OCI-LY1 (cell line): ENCODE measurements around the gene ITCH.
"Not testable (repeated sequence)": the region's sequence is repeated elsewhere in the genome, so short reads cannot be mapped to it uniquely, and the experiment has no call there.

ENCODE experiments used
- EZH2 ChIP-seq: fragments of 200-600 bp; sonication (generic), shearing (Covaris generic); IDR thresholded peaks from 2 replicates; pipeline ENCODE4 v1.8.0; 2017; ENCODE audit warnings: borderline replicate concordance, mixed run types, mild to moderate bottlenecking, antibody characterized with exemption, low read length, moderate library complexity, mixed read lengths
- TF ChIP-seq, protein P1 (sequence below): fragments of 200-600 bp; sonication (generic), shearing (Covaris generic); IDR thresholded peaks from 2 replicates; pipeline ENCODE4 v1.5.1; 2017; ENCODE audit warnings: mild to moderate bottlenecking, antibody characterized with exemption, low read length, moderate library complexity, mixed read lengths

DNA sequence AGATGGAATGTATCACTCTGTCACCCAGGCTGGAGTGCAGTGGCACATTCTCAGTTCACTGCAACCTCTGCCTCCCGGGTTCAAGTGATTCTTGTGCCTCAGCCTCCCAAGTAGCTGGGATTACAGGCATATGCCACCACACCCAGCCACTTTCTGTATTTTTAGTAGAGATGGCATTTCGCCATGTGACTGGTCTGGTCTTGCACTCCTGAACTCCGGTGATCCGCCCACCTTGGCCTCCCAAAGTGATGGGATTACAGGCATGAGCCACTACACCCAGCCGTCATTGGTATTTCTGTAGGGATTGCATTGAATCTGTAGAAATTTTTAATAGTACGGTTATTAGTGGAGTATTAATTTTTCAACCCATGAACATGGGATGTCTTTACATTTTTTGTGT, 134.5 kb downstream of the ITCH start:
- TF ChIP-seq, protein P1, sequence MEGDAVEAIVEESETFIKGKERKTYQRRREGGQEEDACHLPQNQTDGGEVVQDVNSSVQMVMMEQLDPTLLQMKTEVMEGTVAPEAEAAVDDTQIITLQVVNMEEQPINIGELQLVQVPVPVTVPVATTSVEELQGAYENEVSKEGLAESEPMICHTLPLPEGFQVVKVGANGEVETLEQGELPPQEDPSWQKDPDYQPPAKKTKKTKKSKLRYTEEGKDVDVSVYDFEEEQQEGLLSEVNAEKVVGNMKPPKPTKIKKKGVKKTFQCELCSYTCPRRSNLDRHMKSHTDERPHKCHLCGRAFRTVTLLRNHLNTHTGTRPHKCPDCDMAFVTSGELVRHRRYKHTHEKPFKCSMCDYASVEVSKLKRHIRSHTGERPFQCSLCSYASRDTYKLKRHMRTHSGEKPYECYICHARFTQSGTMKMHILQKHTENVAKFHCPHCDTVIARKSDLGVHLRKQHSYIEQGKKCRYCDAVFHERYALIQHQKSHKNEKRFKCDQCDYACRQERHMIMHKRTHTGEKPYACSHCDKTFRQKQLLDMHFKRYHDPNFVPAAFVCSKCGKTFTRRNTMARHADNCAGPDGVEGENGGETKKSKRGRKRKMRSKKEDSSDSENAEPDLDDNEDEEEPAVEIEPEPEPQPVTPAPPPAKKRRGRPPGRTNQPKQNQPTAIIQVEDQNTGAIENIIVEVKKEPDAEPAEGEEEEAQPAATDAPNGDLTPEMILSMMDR, result not testable (repeated sequence)
- TF ChIP-seq EZH2, result not testable (repeated sequence)
